Stimulated activated CD8-positive, alpha-beta memory T cell treated with anti-CD3 and anti-CD28 coated beads, Interleukin-15, amount 100 ng/mL, for 1 hour (primary cell): Measurements from ENCODE around the gene TBC1D5.
"Not testable (repeated sequence)": the region's sequence is repeated elsewhere in the genome, so short reads cannot be mapped to it uniquely, and the experiment has no call there.

ENCODE experiments used
- DNase-seq: peaks from one replicate; pipeline ENCODE4 v3.0.0-alpha.2; 2020; ENCODE audit warnings: low read depth

The TBC1D5 gene

GRCh38 chr3:17714473-17714872, 28.0 kb downstream of the TBC1D5 start:
- no peak for DNase-seq

- no peak for DNase-seq
Measured at GRCh38 chr3:17709236-17709810, 33.1 kb downstream of the TBC1D5 start.

GRCh38 chr3:17707813-17708543, 34.5 kb downstream of the TBC1D5 start:
- DNase-seq = no peak

- not testable (repeated sequence) for DNase-seq
Measured at GRCh38 chr3:17705991-17706390, 36.4 kb downstream of the TBC1D5 start.

GRCh38 chr3:17699815-17700214, 42.6 kb downstream of the TBC1D5 start:
- DNase-seq = not testable (repeated sequence)

GRCh38 chr3:17695665-17696064, 46.8 kb downstream of the TBC1D5 start:
- not testable (repeated sequence) for DNase-seq

- DNase-seq = not testable (repeated sequence)
Measured at GRCh38 chr3:17693670-17693999, 48.8 kb downstream of the TBC1D5 start.

GRCh38 chr3:17692846-17693669, 49.4 kb downstream of the TBC1D5 start:
- not testable (repeated sequence) for DNase-seq

GRCh38 chr3:17687566-17687965, 54.9 kb downstream of the TBC1D5 start:
- DNase-seq = no peak

GRCh38 chr3:17686613-17687012, 55.8 kb downstream of the TBC1D5 start:
- no peak for DNase-seq

- no peak for DNase-seq
Measured at GRCh38 chr3:17683542-17684207, 58.8 kb downstream of the TBC1D5 start.

GRCh38 chr3:17680530-17680929, 61.9 kb downstream of the TBC1D5 start:
- no peak for DNase-seq

GRCh38 chr3:17678116-17678741, 64.2 kb downstream of the TBC1D5 start:
- DNase-seq = no peak

GRCh38 chr3:17674082-17674686, 68.2 kb downstream of the TBC1D5 start:
- no peak for DNase-seq

GRCh38 chr3:17672506-17672905, 69.9 kb downstream of the TBC1D5 start:
- no peak for DNase-seq

GRCh38 chr3:17670749-17671148, 71.7 kb downstream of the TBC1D5 start:
- DNase-seq = no peak

- DNase-seq = no peak
Measured at GRCh38 chr3:17664923-17665322, 77.5 kb downstream of the TBC1D5 start.

GRCh38 chr3:17656264-17656663, 86.2 kb downstream of the TBC1D5 start:
- DNase-seq = no peak

- no peak for DNase-seq
Measured at GRCh38 chr3:17655743-17656142, 86.7 kb downstream of the TBC1D5 start.

GRCh38 chr3:17649748-17650147, 92.7 kb downstream of the TBC1D5 start:
- DNase-seq = not testable (repeated sequence)

GRCh38 chr3:17648630-17649355, 93.6 kb downstream of the TBC1D5 start:
- DNase-seq = not testable (repeated sequence)
